ENCODE data around the gene HES2.
"Not testable (repeated sequence)": the region's sequence is repeated elsewhere in the genome, so short reads cannot be mapped to it uniquely, and the experiment has no call there.

HES2 gene

GRCh38 chr1:6453895-6454855, 34.5 kb upstream of the HES2 start:
- DNase-seq: not testable (repeated sequence)

DNA sequence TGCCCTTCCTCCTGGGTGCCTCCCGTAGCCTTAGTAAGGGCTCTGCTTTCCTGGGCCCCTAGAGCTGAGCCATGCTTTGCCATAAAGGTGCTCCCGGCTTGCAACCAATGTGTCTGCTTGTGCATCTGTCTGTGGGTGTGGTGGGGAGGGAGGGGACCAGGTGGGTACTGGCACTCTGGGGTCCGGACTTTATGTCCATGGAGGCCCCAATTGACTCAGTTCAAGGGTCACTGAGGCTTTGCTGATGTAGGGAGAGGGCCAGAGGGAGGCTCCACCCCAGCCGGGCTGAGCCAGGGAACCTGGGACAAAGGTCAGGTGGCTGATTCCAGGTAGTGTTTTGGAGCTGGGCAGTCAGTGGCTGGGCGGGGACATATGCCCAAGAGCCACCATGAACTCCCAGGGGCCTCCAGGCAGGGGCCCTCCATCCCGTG, 31.2 kb upstream of the HES2 start:
- no peak for DNase-seq

- not testable (repeated sequence) for DNase-seq
Observed at GRCh38 chr1:6450486-6450885, 30.8 kb upstream of the HES2 start.

- DNase-seq: no peak
Observed at GRCh38 chr1:6450005-6450450, 30.3 kb upstream of the HES2 start.

DNA sequence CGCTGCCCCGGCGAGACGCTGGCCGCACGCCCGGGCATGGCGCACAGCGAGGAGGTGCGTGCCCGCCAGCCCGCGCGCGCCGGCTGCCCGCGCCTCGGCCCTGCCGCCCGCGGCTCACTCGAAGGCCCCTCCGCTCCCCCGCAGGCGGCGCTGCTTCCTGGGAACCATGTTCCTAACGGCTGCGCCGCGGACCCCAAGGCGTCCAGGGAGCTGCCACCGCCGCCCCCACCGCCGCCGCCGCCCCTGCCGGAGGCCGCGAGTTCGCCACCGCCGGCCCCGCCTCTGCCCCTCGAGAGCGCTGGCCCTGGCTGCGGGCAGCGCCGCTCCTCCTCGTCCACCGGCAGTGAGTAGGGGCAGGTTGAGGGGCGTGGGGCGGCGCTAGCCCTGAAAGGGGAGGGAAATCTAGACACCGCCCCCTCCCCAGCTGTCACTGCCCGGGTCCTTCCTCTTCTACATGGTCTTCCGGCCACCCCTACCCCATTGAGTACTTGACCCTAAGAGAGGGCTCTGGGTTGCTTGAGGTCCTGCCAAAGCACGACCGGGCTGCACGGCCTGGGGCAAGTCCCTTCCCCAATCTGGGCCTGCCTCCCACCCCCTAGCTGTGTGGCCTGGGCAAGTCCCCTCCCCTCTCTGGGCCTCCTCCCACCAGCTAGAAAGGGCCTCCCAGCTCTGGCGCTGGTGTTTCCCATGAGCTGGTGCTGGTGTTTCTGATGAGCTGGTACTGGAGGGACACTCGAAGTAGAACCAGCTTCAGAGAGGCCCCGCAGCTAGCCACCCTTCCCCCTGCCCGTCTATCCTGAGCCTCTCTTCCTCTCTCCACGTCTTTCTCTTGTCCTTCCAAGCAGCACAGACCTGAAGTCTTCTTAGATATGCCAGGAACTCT, 29.3 kb upstream of the HES2 start:
- no peak for DNase-seq

DNA sequence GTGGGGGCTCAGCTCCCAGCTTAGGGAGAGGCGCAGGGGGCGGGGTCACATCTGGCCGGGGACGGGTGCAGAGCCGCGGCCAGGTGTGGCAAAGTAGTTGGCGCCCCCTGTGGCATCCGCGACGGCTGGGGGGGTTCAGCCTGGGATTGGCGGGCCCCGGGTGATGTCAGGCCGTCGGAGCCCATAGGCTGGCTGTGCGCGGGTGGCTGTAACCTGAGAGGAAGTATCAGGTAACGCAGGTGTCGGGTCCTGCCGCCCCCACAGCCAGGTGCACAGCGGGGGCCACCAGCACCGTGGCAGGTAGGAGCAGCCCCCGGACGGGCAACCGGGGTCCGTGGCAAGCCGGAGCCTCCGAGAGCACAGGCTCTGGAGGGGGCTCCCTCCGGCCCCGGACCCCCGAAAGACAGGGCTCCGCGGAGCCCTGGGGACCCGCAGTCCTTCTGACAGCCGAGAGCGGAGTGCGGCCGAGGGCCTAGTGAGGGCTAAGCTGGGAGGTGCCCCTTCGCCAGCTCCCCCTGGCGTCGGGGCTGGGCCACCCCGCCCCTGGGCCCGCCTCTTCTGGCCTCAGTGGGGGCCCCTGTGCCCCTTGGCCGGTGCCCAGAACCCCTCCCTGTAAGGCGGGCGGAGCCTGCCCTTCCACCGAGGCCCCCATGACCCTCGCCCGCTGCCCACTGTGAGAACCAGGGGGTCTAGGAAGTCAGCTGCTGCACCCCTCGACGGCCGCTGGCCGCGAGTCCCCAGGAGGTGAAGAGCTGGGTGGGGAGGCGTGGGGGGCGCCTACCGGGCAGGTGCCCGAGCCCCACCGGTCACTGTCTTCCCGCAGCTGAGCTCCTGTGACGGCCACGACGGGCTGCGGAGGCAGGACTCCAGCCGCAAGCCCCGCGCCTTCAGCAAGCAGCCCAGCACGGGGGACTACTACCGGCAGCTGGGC, 28.4 kb upstream of the HES2 start:
- no peak for DNase-seq

GRCh38 chr1:6447016-6447817, 27.5 kb upstream of the HES2 start:
- no peak for DNase-seq

DNA sequence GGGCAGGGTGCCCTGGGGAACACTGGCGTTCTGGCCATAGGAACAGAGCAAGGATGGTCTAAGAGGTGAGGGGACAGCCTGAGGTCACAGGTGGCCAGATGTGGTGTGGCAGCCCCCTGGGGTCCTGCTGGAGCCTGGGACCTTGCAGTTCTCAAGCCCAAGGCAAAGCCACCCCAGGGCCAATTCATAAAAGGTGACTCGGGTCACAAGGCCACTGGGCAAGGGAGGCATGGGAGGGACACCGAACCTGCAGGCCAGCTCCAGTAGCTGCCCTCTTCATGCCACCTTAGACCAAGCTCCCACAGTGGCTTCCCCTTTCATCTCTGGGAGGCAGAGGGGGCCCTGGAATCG, 26.9 kb upstream of the HES2 start:
- DNase-seq: no peak

DNA sequence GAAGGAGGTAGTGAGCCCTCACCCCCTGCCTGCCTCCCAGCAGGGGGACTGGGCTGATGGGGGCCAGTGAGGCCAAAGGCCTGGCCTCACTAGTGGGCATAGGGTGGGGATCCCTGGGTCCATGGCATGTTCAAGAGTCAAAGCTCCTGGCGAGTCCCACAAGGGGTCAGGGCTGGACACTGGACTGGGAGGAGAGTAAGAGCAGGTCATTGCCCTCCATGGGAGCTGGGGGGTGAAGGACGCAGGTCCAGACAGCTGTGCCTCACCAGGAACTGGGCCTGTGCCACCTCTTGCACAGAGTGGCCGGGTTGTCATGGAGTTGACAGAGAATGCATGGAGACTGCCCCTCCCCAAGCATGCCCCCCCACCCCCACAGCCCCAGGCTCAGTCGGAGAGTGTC, 26.2 kb upstream of the HES2 start:
- DNase-seq: not testable (repeated sequence)

DNA sequence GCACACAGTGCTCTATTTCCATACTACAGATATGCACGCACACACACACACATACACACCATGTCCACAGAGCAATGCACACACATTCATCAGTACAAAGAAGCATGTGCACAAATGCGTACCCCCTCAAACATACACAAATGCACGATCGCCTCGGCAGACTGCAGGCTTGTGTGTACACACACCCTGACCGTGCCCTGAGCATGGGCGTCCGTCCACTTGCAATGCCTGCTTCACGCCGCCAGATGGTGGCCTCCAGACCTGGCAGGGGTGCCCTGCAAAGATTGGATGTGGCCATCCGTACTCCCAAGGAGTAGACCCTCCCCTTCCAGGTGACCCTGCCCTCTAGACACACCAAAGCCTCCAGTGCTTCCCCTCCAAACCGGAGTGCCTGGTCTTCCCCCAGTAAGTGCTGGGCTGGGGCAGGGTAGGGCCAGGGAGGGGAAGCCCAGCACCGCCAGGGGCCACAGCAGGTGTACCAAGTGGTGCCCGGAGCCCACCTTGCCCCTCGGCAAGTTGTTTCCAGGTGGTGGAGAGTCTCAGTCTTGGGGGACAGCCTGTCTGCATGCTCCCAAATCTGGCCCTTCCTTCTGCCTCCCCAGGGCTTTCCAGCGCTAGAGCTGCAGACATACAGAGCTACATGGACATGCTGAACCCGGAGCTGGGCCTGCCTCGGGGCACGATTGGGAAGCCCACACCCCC, 25.5 kb upstream of the HES2 start:
- DNase-seq: peak; percentile 72

GRCh38 chr1:6444377-6444776, 24.7 kb upstream of the HES2 start:
- DNase-seq: no peak

DNA sequence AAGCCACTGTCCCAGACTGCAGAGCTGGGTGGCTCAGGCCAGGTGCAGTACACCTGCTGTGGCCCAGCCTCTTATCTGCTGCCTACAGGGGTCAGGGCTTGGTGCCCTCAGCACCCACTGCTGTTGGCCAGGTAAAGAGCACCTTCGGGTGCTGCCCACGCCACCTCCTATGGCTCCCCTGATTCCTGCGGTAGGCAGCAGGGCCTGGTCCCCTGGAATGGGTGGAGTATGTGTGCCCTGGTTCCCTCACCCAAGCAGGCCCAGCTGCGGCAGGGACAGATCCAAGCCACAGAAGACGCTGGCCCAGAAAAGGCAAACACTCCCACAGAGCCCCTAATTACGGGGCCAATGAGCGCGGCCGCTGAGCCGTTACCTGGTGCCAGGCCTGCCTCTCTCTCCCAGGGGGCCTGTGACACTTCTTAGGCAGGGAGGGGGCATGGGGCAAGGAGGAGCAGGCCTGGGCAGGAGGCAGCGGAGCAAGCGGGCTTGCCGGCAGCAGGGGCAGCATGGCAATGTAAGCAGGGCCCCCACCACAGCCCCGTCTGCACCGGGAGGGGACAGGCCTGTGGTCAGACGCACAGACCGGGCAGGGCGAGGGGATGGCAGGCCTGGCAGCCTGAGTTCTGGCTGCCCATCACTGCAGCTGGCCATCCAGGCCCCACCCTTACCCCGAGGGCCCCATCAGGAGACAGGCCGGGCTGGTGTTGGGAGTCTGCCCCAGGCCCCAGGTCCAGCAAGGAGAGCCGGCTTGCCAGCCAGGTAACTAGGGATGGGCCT, 23.8 kb upstream of the HES2 start:
- peak; percentile 48 for DNase-seq

- DNase-seq: no peak
Observed at GRCh38 chr1:6441586-6441985, 21.9 kb upstream of the HES2 start.

DNA sequence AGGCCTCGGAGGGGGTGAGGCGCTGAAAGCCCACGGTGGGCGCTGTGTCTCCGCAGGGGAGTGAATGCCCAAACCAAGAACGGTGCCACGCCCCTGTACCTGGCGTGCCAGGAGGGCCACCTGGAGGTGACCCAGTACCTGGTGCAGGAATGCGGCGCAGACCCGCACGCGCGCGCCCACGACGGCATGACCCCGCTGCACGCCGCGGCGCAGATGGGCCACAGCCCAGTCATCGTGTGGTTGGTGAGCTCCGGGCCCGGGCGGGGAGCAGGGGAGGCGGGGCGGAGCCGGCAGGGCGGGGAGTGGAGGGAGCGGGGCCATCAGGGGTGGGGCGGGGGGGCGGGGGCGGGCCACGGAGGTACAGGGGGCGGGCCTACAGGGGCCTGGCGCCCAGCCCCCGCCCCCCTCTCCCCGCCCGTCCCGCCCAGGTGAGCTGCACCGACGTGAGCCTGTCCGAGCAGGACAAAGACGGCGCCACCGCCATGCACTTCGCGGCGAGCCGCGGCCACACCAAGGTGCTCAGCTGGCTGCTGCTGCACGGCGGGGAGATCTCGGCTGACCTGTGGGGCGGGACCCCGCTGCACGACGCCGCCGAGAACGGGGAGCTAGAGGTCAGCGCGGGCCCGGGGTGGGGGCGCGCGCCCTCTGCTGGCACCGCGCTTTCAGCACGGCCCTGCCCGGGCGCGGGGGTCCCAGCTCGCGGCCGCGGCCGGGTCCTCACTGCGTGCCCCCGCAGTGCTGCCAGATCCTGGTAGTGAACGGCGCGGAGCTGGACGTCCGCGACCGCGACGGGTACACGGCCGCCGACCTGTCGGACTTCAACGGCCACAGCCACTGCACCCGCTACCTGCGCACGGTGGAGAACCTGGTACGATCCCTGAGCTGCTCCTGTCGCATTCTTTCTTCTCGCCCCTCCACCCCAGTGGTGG, 20.7 kb upstream of the HES2 start:
- peak; percentile 84 for DNase-seq

DNA sequence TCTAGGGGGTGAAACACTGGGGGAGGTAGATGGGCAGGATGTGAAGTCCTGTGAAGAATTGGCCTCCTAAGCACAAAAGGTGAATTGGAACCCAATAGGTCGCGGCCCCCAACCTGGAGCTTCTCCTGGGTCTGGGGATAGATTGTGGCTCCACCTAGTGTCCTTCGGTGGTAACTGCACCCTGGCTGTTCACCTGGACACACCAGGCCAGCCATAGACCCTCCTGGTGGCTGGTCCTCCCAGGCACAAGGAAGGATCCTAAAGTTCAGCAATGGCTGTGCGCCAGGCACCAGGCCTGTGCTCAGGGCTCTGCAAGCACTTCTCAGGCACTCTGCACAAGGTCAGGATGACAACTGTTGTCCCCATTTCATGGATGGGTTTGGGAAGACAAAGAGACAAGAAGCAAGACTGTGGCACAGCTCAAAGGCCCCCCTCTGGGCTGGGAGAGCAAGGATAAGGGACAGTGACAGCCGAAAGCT, 18.4 kb upstream of the HES2 start:
- DNase-seq: peak; percentile 85

DNA sequence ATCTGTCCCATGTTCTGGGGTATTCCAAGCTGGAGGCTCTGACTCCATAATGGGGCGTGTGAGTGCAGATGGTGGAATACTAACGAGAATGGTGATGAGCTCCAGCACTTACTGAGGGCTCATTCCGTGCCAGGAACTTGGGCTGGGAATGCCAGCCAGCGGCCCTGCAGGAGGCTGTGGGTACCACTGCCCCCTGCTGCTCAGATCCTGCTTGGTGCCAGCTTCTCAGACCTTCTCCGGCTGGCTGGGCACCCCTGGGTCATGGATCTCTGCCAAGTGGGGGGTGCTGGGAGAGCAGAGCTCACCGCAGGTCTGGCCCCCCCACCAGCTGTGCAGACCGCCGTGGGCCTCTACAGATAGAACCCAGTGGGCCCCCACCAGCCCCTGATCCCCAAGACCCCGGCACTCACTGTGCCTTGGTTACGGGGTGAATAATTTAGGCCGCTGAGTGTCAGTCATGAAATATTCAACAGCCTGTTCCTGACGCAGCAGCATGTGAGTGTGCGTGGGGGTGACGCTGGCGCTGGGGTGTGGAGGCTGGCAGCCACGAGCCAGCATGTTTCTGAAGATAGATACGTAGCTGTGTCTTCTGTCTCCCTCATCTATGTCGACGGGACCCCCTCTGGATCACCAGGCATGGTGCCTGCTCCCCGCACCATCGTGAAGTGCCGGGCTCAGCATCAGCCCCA, 17.4 kb upstream of the HES2 start:
- DNase-seq: not testable (repeated sequence)

GRCh38 chr1:6436277-6436676, 16.6 kb upstream of the HES2 start:
- DNase-seq: not testable (repeated sequence)

- no peak for DNase-seq
Observed at GRCh38 chr1:6435547-6435946, 15.8 kb upstream of the HES2 start.
